ENCODE results near the gene NUP62CL. TPM values are rescaled to one million over a fixed set of nuclear protein-coding genes. Genes with fewer than 3 reads are reported as not detected.

Gene NUP62CL
- total and polyA plus RNA-seq, 4 donors: 2.5 to 13.6 (median 4.7) TPM

- no peak for ATAC-seq (ENCODE audit: insufficient read depth, low FRiP score)
- H3K9me3 ChIP-seq (ENCODE audit: control insufficient read depth in 4 of 4, insufficient read depth in 3 of 4, low read length in 3 of 4): no peaks in the 10 kb centered on the region
- no peak overlapping the region for H3K4me3 ChIP-seq
- H3K9ac ChIP-seq (ENCODE audit: insufficient read depth in 1 of 2, low read length in 2 of 2): no peak overlapping the region
- WGBS, 2 donors: 55 to 63% methylated on average over 5 of the region's 5 CpGs
- no peak overlapping the region for H3K27ac ChIP-seq (ENCODE audit: low read depth in 1 of 2, low read length in 1 of 2)
- no peaks in the 10 kb centered on the region for H3K4me1 ChIP-seq (ENCODE audit: control insufficient read depth in 5 of 5, insufficient read depth in 5 of 5, low read length in 5 of 5)
- no peak for DNase-seq
- H3K36me3 ChIP-seq (ENCODE audit: control insufficient read depth in 4 of 4, insufficient read depth in 4 of 4, low read length in 4 of 4): no peaks in the 10 kb centered on the region
- TF ChIP-seq CTCF (IDR thresholded peaks at IDR 0.05; ENCODE audit: control extremely low read depth, extremely low read depth): no peak
- peaks cover 0 to 15% (median 2%) of the 10 kb centered on the region in 3 donors for H3K27me3 ChIP-seq (ENCODE audit: control insufficient read depth in 3 of 3, insufficient read depth in 3 of 3, low read length in 2 of 3)
These were observed 70.9 kb downstream of the NUP62CL start for GRCh38 chrX:107135049-107135964.

DNA sequence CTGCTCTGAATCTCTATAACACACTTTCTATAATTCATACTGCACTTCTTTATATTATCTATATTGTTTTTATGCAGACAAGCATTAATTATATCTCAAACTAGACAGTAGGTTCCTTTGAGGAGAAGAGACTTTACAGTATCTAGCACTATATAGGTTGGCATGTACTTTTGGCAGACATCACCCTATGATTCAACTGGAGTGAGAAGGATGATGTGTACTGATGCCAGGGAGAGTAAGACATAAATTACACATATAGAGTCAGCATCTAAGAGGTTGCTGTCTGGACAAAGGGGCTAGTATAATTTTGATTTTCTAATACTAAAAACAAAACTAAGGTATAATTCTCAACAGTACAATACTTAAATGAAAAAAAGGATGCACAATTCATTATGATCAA, 82.5 kb downstream of the NUP62CL start:
- no peaks in the 10 kb centered on the region for H3K36me3 ChIP-seq (ENCODE audit: control insufficient read depth in 4 of 4, insufficient read depth in 4 of 4, low read length in 4 of 4)
- ATAC-seq (ENCODE audit: insufficient read depth, low FRiP score) (no peak), DNase-seq (no peak)
- no peaks in the 10 kb centered on the region for H3K9me3 ChIP-seq (ENCODE audit: control insufficient read depth in 4 of 4, insufficient read depth in 3 of 4, low read length in 3 of 4)
- H3K4me1 ChIP-seq (ENCODE audit: control insufficient read depth in 5 of 5, insufficient read depth in 5 of 5, low read length in 5 of 5): no peaks in the 10 kb centered on the region
- no peak for TF ChIP-seq CTCF (IDR thresholded peaks at IDR 0.05; ENCODE audit: control extremely low read depth, extremely low read depth)
- no peak overlapping the region for H3K4me3 ChIP-seq
- H3K27ac ChIP-seq (ENCODE audit: low read depth in 1 of 2, low read length in 1 of 2): no peak overlapping the region
- peaks cover 0 to 15% (median 8%) of the 10 kb centered on the region in 3 donors for H3K27me3 ChIP-seq (ENCODE audit: control insufficient read depth in 3 of 3, insufficient read depth in 3 of 3, low read length in 2 of 3)
- H3K9ac ChIP-seq (ENCODE audit: insufficient read depth in 1 of 2, low read length in 2 of 2): no peak overlapping the region

GRCh38 chrX:107119283-107119682, 87.0 kb downstream of the NUP62CL start:
- no peak overlapping the region for H3K9ac ChIP-seq (ENCODE audit: insufficient read depth in 1 of 2, low read length in 2 of 2)
- H3K27ac ChIP-seq (ENCODE audit: low read depth in 1 of 2, low read length in 1 of 2): no peak overlapping the region
- no peak for TF ChIP-seq CTCF (IDR thresholded peaks at IDR 0.05; ENCODE audit: control extremely low read depth, extremely low read depth)
- DNase-seq: no peak
- no peak overlapping the region for H3K4me3 ChIP-seq
- H3K27me3 ChIP-seq (ENCODE audit: control insufficient read depth in 3 of 3, insufficient read depth in 3 of 3, low read length in 2 of 3): peaks cover 0 to 25% (median 13%) of the 10 kb centered on the region in 3 donors
- 77 to 94% methylated on average over 1 of the region's 1 CpG for WGBS, 2 donors
- H3K9me3 ChIP-seq (ENCODE audit: control insufficient read depth in 4 of 4, insufficient read depth in 3 of 4, low read length in 3 of 4): no peaks in the 10 kb centered on the region
- peaks cover 0 to 17% (median 6%) of the 10 kb centered on the region in 4 donors for H3K36me3 ChIP-seq (ENCODE audit: control insufficient read depth in 4 of 4, insufficient read depth in 4 of 4, low read length in 4 of 4)
- no peak for ATAC-seq (ENCODE audit: insufficient read depth, low FRiP score)
- no peaks in the 10 kb centered on the region for H3K4me1 ChIP-seq (ENCODE audit: control insufficient read depth in 5 of 5, insufficient read depth in 5 of 5, low read length in 5 of 5)
